Gastroesophageal sphincter (tissue), 3 donors: ENCODE data around the gene SEMA3A.

ENCODE experiments used
- CTCF ChIP-seq, 4 experiments: fragments of 200-600 bp in 2 of 4; fragments of 450-650 bp in 2 of 4; sonication (generic) in 1 of 4; IDR thresholded peaks; one replicate each; pipeline ENCODE4 v1.5.1; 2017 to 2019; ENCODE audit warnings: antibody characterized with exemption in 4 of 4, mild to moderate bottlenecking in 2 of 4, moderate library complexity in 2 of 4
- EP300 ChIP-seq: sonication (generic); formaldehyde crosslinking; IDR thresholded peaks from one replicate; pipeline ENCODE4 v1.6.1; 2017; ENCODE audit warnings: antibody characterized with exemption, mild to moderate bottlenecking
- POLR2A ChIP-seq, 2 donors: fragments of 450-650 bp; IDR thresholded peaks; one replicate each; pipeline ENCODE4 v1.6.1; 2017; ENCODE audit warnings: antibody characterized with exemption in 2 of 2, mild to moderate bottlenecking in 2 of 2, moderate library complexity in 1 of 2
- POLR2AphosphoS5 ChIP-seq: sonication (generic); formaldehyde crosslinking; IDR thresholded peaks from one replicate; pipeline ENCODE4 v1.6.1; 2017; ENCODE audit warnings: antibody characterized with exemption

GRCh38 chr7:84040355-84040754 is 154.2 kb downstream of the SEMA3A start:
- no peak for TF ChIP-seq EP300
- no peak for TF ChIP-seq CTCF (IDR thresholded peaks at IDR 0.05)
- TF ChIP-seq POLR2A (IDR thresholded peaks at IDR 0.05) = no peak
- TF ChIP-seq POLR2AphosphoS5 = no peak
